HG03520 (cell line): Measurements from ENCODE around the gene SH3PXD2B.

Experiments used
- ATAC-seq: cut with Tn5 transposase; IDR thresholded peaks from one replicate; pipeline ENCODE4 v1.9.1; 2021; ENCODE audit warnings: mild to moderate bottlenecking, moderate library complexity; ENCODE audit not compliant: unreplicated experiment

Gene SH3PXD2B

DNA sequence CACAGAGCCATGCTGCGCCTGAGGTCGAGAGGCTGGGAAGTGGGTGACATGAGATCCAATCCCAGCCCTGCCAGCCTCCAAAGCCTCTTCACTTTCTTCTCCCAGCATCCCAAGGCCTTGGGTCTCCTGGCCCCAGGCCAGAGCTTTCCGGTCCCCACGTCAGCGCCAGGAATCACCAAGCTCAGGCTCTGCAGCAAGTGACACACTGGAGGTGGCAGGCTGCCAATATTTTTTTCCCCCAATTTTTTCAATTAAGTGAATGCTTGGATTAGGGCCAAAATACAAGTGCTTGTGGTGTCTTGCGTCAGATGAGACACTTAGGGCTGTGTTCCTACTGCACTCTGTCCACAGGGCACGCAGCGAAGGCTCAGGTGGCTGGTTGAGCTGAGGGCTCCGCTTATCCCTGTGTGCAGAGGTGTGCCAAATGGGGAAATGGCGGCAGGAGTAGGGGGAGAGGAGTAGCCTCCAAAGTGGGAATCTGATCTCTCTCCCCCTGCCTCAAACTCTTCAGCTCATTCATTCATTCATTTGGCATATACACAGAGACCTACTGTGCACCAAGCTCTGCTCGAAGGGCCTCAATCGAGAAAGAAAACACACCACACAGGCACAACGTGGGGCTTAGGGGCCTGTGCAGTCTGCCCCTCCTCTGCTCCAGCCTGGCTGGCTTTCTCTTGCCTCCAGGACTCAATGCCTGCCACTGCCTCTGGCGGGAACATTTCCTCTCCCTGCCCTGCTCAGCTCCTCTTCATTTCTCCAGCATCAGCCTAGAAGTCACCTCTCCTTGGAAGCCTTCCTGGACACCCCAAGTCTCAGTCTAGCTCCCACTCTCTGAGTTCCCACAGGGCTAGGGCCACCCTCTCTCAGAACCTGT, 16.6 kb downstream of the SH3PXD2B start:
- no peak for ATAC-seq

DNA sequence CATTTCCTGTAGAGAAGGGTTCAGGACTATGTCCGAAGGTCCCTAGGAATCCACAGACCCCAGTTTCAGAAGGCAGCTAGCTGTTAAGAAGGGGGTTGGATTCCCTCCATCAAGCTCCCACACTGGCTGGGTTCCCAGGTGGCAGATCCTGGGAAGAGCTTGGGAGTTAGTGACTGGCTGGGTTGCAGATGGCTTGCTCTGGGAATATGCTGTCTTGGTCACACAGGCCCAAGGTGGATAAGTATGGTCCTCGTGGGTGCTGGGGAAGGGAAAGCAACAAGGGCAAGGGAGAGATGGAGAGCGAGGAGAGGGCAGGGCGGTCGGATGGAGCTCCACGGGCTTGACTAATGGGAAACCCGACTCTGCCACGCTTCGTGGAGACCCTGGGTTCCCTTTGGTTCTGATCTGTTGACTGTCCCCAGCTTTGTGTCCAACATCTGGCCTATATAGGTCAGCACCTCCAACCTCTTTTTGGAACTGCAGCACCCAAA, 17.4 kb downstream of the SH3PXD2B start:
- no peak for ATAC-seq

DNA sequence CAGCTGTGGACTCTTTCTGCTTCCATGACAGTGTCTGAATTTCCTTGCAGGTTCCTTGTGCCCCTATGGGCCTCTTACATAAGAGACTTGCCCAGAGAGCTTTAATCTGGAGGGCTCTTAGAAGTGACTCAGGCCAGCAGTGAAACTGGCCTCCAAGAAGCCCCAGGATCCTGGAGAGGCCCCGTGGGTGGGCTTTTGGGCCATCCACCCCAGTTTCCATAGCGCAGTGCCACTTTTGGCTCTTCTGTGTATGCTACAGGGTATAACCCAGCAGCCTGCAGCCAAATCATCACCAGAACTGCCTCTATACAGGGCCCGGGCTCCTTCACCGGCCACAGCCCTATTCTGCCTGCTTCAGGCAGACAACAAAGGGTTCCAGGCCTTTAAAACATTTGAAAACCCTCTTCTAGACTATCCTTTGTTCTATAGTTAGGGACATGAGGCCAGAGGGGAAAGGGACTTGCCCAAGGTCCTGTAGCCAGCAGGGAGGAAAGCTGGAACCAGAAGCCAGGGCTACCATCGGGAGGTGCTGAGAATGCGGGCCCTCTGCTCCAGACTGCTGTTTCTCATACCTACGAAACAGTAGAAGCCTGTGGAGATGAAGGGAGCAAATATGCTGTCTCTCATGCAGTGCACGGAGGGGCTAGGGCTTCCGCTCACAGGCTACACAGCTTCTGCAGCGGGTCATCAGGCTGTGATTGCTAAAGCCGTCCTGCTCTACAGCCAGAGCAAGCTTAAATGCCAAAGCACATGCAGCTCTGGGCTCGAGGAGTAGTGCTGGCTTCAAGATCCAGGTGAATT, 18.0 kb downstream of the SH3PXD2B start:
- ATAC-seq = no peak

DNA sequence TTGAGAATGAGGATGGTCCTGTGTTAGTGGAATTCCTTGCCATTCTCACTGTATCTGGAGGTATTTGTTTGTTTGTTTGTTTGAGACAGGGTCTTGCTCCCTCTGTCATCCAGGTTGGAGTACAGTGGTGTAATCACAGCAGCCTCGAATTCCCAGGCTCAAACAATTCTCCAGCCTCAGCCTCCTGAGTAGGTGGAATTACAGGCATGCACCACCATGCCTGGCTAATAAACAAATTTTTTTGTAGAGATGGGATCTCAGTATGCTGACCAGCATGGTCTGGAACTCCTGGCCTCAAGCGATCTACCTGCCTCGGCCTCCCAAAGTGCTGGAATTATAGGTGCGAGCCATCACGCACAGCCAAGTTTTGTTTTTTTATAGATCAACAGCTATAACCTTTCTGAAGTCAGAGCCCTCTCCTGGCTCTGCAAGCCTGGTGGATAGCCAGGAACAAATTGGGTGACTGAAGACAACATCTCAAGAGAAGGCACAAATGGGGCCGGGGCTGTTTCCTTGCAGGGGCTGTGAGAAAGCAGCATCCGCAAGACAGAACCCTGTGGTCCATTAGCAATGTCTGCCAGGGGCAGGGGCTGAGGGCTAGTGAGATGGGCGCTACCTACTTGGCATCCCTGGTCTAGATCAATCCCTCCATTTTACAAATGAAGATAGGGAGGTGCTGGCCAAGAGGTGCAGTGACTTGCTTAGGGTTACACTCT, 18.8 kb downstream of the SH3PXD2B start:
- ATAC-seq = no peak

DNA sequence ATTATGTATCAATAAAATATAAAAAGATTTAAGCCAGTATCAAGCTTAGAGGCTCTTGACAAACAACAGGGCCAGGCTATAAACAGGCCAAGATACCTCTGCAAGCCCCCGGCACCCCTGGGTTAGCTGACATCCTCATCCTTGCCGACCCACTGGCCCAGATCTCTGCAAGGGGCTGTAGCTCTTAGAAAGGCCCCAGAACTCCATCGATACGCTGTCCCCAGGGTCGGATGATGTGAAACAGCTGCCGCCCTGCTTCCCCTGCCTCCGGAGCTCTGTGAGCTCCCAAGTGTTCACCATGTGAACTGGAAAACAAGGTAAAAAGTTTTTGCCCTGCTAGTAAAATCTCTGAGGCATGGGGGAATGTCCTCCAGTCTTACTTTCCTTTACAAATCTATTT, 20.1 kb downstream of the SH3PXD2B start:
- no peak for ATAC-seq

DNA sequence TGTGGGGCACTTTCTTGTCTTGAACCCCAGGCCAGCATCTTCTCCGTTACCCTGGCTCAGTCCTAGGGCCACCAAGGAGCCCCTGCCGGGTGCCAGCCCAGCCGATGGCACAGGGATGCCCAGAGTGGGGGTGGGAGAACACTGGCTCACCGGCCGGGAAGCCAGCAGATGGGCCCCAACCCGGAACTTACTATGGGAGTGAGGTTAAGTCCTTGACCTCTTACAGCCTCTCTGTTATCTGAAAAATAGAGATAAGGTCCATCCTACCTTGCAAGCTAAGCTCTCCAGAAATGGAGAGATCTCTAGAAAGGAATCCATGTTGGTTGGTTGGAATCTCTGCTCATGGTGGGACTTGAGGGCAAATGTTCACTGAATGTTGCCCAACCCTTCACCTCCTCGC, 20.8 kb downstream of the SH3PXD2B start:
- ATAC-seq = no peak

DNA sequence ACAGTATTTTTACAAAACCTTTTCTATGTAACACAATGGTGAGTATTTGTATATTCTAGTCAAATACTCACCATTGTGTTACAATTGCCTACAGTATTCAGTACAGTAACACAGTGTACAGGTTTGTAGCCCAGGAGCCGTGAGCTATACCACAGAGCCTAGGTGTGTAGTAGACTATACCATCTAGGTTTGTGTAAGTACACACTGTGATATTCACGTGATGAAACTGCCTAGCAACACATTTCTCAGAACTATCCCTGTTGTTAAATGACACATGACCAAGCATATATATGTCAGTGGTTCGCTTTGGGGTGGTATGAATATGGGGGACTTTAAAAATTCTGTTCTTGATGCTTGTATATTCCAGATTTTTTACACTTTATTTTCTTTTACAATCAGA, 21.3 kb downstream of the SH3PXD2B start:
- no peak for ATAC-seq

DNA sequence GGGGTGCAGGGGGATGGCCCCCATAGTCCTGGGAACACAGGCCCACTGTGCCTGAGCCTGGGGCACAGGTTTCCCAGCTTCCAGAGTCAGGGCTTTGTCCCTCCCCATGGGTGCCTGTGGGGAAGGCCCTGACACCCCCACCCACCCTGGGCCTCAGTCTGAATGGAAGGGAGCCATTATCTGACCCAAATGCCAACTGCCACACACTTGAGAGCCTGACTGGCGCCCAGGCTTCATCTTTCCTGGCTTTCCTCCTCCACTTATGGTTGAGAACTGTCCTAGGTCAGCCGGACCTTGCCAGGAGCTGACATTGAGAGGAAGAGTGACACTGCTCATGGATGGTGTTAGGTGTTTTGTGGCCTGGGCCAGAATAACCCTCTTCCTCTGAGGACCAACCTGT, 24.0 kb downstream of the SH3PXD2B start:
- no peak for ATAC-seq

DNA sequence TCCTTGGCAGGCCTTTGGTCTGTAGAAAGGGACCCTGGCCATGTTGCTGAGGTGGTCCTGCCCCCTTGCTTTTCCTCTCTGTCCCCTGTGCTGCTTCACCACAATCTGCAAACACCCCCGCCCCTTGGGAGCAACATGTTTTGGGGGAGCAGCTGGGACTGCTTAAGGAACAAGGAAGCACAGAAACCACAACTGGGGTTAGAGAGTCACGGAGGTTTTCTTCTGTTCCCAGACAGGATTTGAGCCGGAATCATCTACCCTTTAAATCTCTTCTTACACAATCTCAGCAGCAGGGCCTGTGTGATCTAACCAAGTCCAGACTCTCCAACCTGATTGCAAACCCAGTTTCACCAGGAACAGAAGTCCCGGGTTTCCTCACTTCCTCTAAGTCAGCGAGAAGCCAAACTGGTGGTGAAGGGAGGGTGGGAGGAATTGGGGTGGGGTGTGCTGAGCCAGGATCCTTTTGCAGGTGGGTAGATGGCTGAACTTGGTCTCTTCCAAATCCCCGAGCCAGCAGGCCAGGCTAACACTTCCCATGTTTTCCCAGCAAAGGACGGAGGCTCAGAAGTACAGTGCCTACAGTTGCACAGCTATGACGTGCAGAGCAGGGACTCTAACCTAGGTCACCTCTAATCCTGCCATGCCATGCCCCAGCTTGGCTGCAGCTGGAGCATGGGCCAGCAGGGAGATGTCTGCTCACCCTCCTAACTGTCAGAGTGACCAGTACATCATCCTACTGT, 25.0 kb downstream of the SH3PXD2B start:
- ATAC-seq = no peak

DNA sequence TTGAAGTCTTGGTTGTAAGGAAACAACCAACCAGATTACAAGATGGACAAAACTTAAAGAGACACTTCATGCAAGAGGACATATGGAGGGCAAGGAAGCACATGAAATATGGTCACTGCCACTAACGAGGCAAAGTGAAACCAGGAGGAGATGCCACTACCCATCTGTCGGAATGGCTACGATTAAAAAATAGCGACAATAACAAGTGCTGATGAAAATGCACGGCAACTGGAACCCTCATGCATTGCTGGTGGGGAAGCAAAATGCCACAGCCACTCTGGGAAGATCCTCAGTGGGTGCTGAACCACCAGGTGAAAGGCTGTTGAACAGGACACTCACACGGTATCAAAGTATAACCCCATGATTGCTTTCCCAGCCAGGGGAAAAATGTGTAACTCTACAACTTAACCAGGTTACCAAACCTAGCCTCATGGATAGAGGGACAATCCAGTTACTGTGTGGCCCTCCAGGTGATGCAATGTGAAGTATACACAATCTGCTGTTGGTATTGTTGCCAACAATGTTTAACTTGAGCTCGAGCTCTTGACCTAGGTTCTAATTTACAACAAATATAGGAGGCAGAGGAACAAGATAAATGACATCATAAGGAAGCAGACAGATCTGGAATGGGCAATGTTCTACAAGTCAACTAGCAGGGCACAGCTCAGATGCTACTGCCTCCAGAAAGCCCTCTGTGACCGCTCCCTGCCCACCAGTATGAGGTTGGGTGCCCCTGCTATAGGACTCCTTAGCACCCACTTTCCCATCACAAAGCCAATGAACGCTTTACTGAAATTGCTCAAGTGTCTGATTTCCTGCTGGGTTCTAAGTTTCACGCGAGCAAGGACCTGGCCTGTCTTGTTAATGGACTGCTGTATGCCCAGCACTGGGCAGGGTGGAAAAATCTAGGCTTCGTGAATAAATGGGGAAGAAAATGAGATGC, 25.8 kb downstream of the SH3PXD2B start:
- ATAC-seq = no peak

DNA sequence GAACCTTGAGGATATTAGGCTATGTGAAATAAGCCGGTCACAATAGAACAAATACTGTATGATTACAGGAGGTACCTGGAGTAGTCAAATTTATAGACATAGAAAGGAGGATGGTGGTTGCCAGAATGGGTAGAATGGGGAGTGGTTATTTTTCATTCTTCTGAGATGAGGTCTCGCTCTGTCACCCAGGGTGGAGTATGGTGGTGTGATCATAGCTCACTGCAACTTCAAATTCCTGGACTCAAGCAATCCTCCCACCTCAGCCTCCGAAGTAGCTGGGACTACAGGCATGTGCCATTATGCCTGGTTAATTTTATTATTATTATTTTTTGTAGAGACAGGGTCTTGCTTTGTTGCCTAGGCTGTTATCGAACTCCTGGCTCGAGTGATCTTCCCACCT, 27.1 kb downstream of the SH3PXD2B start:
- ATAC-seq = no peak

DNA sequence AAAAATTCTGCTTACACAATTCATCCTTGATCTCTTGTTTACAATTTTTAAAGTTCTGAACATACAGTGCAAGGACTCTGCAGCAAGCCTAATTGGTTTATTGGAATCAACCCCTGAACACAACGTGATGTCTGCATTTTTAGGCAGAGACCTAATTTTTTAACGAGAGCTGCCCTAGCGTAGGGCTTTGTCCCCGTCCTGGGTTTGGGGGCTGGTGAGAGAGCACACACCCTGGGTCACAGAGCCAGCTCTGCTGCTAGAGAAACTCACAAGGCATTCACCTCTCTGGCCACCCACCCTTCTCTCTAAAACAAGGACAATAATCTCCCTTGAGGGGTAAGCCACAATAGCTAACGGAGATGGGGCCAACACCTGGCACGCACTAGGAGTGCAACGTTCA, 28.2 kb downstream of the SH3PXD2B start:
- no peak for ATAC-seq

DNA sequence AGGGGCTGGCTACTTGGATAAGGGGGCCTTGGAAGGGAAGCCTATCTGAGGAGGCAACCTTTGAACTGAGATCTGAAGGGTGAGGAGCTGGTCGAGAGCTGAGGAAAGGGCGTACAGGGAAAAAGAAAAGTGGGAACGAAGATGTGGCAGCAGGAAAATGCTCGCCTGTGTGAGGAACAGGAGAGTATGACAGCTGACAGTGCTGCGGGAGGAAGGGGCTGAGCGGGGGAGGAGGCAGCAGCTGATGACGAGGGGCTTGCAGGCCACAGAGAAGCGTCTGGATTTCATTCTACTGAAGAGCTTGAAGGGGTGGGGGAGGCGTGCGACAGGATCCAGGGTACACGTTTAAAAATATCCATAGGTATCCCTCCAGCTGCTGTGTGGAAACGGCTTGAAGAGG, 28.9 kb downstream of the SH3PXD2B start:
- ATAC-seq = no peak

DNA sequence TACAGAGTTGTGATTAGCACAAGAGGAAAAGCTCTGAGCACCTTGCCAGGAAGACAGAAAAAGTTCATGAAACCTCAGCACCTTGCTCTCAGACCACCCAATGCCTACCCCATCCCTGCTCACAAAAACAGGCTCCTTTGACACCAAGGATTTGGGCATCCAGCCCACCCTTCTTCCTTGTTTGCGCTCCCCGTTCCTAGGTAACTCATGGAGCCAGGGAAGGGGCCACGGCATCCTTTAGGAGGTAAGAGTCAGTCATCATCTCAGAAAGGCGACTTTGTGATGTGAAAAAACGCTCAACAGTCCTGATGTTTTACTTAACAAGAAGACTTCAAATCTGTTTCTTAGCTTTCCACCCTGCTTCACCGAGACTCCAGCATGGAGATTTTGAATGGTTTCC, 29.5 kb downstream of the SH3PXD2B start:
- no peak for ATAC-seq

DNA sequence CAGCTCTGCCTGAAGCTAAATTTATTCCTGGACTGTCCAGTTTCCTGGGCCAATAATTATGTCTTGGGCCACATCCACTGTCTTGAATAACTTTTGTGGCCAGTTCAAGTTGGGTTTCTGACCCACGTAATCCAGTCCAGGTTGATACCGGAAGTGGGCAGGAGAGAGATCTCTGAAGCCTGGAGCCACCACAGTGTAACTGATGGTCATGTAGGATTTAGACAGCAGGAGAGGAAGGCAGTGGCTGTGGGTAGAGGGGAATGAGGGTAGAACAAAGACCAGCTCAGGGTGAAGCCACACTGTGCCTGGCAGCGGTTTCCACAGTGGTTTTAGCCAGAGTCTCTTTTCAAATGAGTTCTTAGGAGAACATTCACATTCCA, 30.2 kb downstream of the SH3PXD2B start:
- ATAC-seq = no peak

DNA sequence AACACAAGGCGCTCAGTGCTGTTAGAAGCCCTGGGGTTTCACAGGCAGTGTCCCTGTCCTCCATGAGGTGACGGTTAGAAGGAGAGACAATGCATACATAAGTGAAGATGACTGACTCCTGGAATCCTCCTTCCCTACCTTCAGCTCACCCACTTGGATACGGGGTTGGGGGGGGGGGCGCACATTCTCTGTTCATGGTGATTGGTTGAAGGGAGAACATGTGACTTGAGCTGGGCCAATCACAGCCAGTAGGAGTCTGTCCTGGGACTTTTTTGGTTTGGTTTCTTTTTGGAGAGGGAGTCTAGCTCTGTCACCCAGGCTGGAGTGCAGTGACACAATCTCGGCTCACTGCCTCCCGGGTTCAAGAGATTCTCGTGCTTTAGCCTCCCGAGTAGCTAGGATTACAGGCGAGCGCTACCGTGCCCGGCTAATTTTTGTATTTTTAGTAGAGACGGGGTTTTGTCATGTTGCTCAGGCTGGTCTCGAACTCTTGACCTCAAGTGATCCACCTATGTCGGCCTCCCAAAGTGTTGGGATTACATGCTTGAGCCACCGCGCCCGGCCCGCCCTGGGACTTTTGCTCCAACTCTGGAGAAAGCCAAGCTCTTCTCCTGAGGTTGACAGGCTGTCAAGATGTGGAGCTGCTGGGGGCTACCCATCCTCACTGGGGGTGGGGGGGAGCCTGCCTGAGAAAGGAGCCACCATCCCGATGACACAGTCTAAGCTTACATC, 30.8 kb downstream of the SH3PXD2B start:
- no peak for ATAC-seq

DNA sequence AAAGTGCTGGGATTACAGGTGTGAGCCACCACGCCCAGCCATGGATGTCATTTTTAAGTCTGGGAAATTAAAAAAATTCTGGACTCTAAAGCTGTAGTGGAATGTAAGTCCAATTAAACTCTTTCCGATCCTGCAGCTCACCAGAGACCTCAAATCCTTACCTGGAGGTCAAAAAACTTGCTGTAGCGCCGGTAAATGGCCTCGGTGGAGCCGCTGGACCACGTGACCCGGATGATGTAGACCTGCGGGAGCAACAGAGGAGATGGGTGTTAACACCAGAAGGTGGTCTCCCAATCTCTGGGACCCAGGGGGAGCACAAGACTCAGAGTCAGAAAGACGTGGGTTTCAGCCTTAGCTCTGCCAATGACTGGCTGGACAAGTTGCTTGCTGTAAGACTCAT, 32.1 kb downstream of the SH3PXD2B start:
- no peak for ATAC-seq

DNA sequence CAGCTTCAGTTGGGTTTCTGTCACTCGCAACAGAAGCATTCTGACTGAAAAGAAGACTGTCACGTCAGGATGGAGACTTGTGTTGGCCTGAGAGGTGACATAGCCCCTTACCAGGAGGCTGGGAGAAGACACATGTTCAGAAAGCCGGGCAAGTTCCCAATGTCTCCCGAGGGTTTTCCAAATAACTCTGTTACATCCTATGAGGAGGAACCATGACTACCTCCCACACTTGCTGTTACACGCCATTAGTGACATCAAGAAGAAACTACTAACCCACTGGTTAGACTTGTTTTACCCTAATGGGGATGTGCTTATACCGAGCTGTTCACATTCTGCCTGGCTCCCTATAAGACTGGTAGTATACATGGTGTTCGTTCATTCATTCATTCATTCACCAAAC, 33.3 kb downstream of the SH3PXD2B start:
- no peak for ATAC-seq
